Astrocyte (in vitro differentiated cells and primary cell): ENCODE measurements around the gene CST9L. TPM values are rescaled to one million over a fixed set of nuclear protein-coding genes. Genes with fewer than 3 reads are reported as not detected.

Source experiments
- DNase-seq: peaks from one replicate; pipeline ENCODE4 v3.0.0-alpha.2; 2010; ENCODE audit warnings: low read depth
- FAIRE-seq: peaks from 2 replicates; lab custom pipeline; 2011; peaks lifted over from hg19 to GRCh38; lab: Jason Lieb, UNC
- H2AFZ ChIP-seq: 2 replicates; pipeline ENCODE4 v1.6.0; 2012; ENCODE audit warnings: low read depth, low read length, inconsistent platforms
- H3K27ac ChIP-seq: 2 replicates; pipeline ENCODE4 v1.5.1; 2011; ENCODE audit warnings: low read depth, low read length, inconsistent platforms
- H3K27me3 ChIP-seq: 2 replicates; pipeline ENCODE4 v1.6.0; 2011; ENCODE audit warnings: low read length, inconsistent platforms; ENCODE audit not compliant: insufficient read depth
- H3K36me3 ChIP-seq: 2 replicates; pipeline ENCODE4 v1.5.1; 2011; ENCODE audit warnings: low read length, inconsistent platforms; ENCODE audit not compliant: insufficient read depth
- H3K4me1 ChIP-seq: 2 replicates; pipeline ENCODE4 v1.5.1; 2011; ENCODE audit warnings: low read length, inconsistent platforms; ENCODE audit not compliant: insufficient read depth
- H3K4me2 ChIP-seq: 2 replicates; pipeline ENCODE4 v1.6.0; 2012; ENCODE audit warnings: low read length, inconsistent platforms
- H3K4me3 ChIP-seq: 2 replicates; pipeline ENCODE4 v1.5.1; 2011; ENCODE audit warnings: low read depth, mild to moderate bottlenecking, low read length, inconsistent platforms; ENCODE audit not compliant: insufficient read depth
- H3K79me2 ChIP-seq: 2 replicates; pipeline ENCODE4 v1.6.0; 2012; ENCODE audit warnings: mild to moderate bottlenecking, low read length, inconsistent platforms; ENCODE audit not compliant: insufficient read depth
- H3K9ac ChIP-seq: 2 replicates; pipeline ENCODE4 v1.6.0; 2012; ENCODE audit warnings: mild to moderate bottlenecking, low read length, inconsistent platforms
- H3K9me3 ChIP-seq: 2 replicates; pipeline ENCODE4 v1.5.1; 2012; ENCODE audit warnings: low read depth, mild to moderate bottlenecking, low read length, inconsistent platforms; ENCODE audit not compliant: insufficient read depth
- H4K20me1 ChIP-seq: 2 replicates; pipeline ENCODE4 v1.6.0; 2012; ENCODE audit warnings: low read length, inconsistent platforms; ENCODE audit not compliant: insufficient read depth
- H3K27ac Mint-ChIP-seq: one replicate; pipeline ENCODE4 v1.8.0; 2021; ENCODE audit warnings: mild to moderate bottlenecking, mixed read lengths; ENCODE audit not compliant: unreplicated experiment
- H3K27me3 Mint-ChIP-seq: one replicate; pipeline ENCODE4 v1.8.0; 2021; ENCODE audit warnings: low read depth, mixed read lengths; ENCODE audit not compliant: unreplicated experiment
- H3K36me3 Mint-ChIP-seq: one replicate; pipeline ENCODE4 v1.8.0; 2021; ENCODE audit warnings: low read depth, mixed read lengths; ENCODE audit not compliant: unreplicated experiment
- H3K4me1 Mint-ChIP-seq: one replicate; pipeline ENCODE4 v1.8.0; 2021; ENCODE audit warnings: low read depth, mixed read lengths; ENCODE audit not compliant: unreplicated experiment
- H3K4me3 Mint-ChIP-seq: one replicate; pipeline ENCODE4 v1.8.0; 2021; ENCODE audit warnings: mild to moderate bottlenecking, moderate library complexity, mixed read lengths; ENCODE audit not compliant: unreplicated experiment
- H3K9me3 Mint-ChIP-seq: one replicate; pipeline ENCODE4 v1.8.0; 2021; ENCODE audit warnings: mild to moderate bottlenecking, mixed read lengths; ENCODE audit not compliant: unreplicated experiment
- EZH2 ChIP-seq: IDR thresholded peaks from 2 replicates; pipeline ENCODE4 v1.6.1; 2012; ENCODE audit warnings: mild to moderate bottlenecking, low read length, inconsistent platforms; ENCODE audit not compliant: insufficient read depth
- total RNA-seq: library from RNA; stranded (reverse); gene quantifications from 2 replicates; pipeline ENCODE4 v1.2.1, GENCODE V29; 2021
- TF ChIP-seq, protein P1 (sequence below): IDR thresholded peaks from 2 replicates; pipeline ENCODE4 v1.5.1; 2011; ENCODE audit warnings: low read depth, mild to moderate bottlenecking, inconsistent platforms, low read length, moderate library complexity; ENCODE audit not compliant: insufficient read depth

The CST9L gene
- total RNA-seq, 1 donor from 2014 or later = not detected

- DNase-seq = no peak
- Mint-ChIP-seq H3K4me1 (peaks cover 17% of the 10 kb centered on the region), H3K27ac (no peak overlapping the region), H3K9me3 (no peaks in the 10 kb centered on the region), H3K27me3 (peaks cover 41% of the 10 kb centered on the region), H3K36me3 (no peaks in the 10 kb centered on the region), H3K4me3 (no peak overlapping the region)
- no peak overlapping the region for H3K9ac ChIP-seq
- H3K4me2 ChIP-seq = no peak overlapping the region
- H3K27ac ChIP-seq = no peak overlapping the region
- H3K4me3 ChIP-seq = no peak overlapping the region
- TF ChIP-seq EZH2 = no peak
- TF ChIP-seq, protein P1, sequence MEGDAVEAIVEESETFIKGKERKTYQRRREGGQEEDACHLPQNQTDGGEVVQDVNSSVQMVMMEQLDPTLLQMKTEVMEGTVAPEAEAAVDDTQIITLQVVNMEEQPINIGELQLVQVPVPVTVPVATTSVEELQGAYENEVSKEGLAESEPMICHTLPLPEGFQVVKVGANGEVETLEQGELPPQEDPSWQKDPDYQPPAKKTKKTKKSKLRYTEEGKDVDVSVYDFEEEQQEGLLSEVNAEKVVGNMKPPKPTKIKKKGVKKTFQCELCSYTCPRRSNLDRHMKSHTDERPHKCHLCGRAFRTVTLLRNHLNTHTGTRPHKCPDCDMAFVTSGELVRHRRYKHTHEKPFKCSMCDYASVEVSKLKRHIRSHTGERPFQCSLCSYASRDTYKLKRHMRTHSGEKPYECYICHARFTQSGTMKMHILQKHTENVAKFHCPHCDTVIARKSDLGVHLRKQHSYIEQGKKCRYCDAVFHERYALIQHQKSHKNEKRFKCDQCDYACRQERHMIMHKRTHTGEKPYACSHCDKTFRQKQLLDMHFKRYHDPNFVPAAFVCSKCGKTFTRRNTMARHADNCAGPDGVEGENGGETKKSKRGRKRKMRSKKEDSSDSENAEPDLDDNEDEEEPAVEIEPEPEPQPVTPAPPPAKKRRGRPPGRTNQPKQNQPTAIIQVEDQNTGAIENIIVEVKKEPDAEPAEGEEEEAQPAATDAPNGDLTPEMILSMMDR = no peak
- no peaks in the 10 kb centered on the region for H3K36me3 ChIP-seq
- H4K20me1 ChIP-seq = no peaks in the 10 kb centered on the region
- no peak for FAIRE-seq
- H3K27me3 ChIP-seq = peaks cover 8% of the 10 kb centered on the region
- no peaks in the 10 kb centered on the region for H3K4me1 ChIP-seq
- no peaks in the 10 kb centered on the region for H3K9me3 ChIP-seq
- no peaks in the 10 kb centered on the region for H3K79me2 ChIP-seq
- no peak overlapping the region for H2AFZ ChIP-seq
Observed at GRCh38 chr20:23607497-23608245, 39.4 kb upstream of the CST9L start.

GRCh38 chr20:23606652-23607049 lies 38.4 kb upstream of the CST9L start:
- no peaks in the 10 kb centered on the region for H3K36me3 Mint-ChIP-seq
- Histone ChIP-seq H3K4me3 (no peak overlapping the region), H2AFZ (peak overlapping the region; percentile 37), H3K9me3 (no peaks in the 10 kb centered on the region), H3K36me3 (no peaks in the 10 kb centered on the region), H3K4me1 (no peaks in the 10 kb centered on the region), H4K20me1 (no peaks in the 10 kb centered on the region), H3K9ac (no peak overlapping the region), H3K27me3 (peaks cover 8% of the 10 kb centered on the region), H3K27ac (no peak overlapping the region), H3K79me2 (no peaks in the 10 kb centered on the region), H3K4me2 (no peak overlapping the region)
- peaks cover 20% of the 10 kb centered on the region for H3K4me1 Mint-ChIP-seq
- peak; percentile 35 for DNase-seq
- no peak for FAIRE-seq
- TF ChIP-seq EZH2 = no peak
- TF ChIP-seq, protein P1 = peak; percentile 85
- H3K27ac Mint-ChIP-seq = no peak overlapping the region
- peaks cover 2% of the 10 kb centered on the region for H3K9me3 Mint-ChIP-seq
- peaks cover 36% of the 10 kb centered on the region for H3K27me3 Mint-ChIP-seq
- no peak overlapping the region for H3K4me3 Mint-ChIP-seq
